Stomach (tissue), 4 donors: ENCODE data around the gene POTEJ.
"Not testable (repeated sequence)": the region's sequence is repeated elsewhere in the genome, so short reads cannot be mapped to it uniquely, and the experiment has no call there.

Experiments
- EP300 ChIP-seq: sonication (generic); formaldehyde crosslinking; IDR thresholded peaks from one replicate; pipeline ENCODE4 v1.6.1; 2017; ENCODE audit warnings: antibody characterized with exemption
- POLR2A ChIP-seq, 4 donors: fragments of 450-650 bp; IDR thresholded peaks; one replicate each; pipeline ENCODE4 v1.6.1; 2016; ENCODE audit warnings: antibody characterized with exemption in 4 of 4, control low read depth in 2 of 4, mild to moderate bottlenecking in 1 of 4, moderate library complexity in 1 of 4
- TF ChIP-seq, protein P1 (sequence below), 7 experiments: fragments of 450-650 bp in 4 of 7; fragments of 200-600 bp in 3 of 7; sonication (generic) in 3 of 7; IDR thresholded peaks; one replicate each; pipeline ENCODE4 v1.5.1; 2016 to 2019; ENCODE audit warnings: antibody characterized with exemption in 7 of 7, control low read depth in 2 of 7, mild to moderate bottlenecking in 1 of 7

DNA sequence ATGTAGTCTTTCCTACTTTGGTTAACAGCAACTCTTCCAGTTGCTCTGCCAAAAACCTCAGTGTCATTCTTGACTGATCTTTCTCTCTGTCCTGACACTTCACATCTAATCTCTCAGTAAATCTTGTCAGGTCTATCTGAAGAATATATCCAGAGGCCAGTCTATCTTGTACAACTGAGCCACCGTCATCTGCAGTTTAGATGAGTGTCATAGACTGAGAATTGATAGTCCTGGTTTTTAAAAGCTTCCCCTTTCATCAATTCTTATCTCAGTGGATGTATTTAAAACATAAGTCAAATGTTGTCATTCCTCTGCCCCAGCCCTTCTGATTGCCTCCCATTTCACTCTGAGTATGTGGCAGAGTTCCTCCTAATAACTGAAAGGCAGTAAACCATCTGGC is 38.0 kb downstream of the POTEJ start:
- not testable (repeated sequence) for TF ChIP-seq POLR2A (IDR thresholded peaks at IDR 0.05); EP300
- TF ChIP-seq, protein P1, sequence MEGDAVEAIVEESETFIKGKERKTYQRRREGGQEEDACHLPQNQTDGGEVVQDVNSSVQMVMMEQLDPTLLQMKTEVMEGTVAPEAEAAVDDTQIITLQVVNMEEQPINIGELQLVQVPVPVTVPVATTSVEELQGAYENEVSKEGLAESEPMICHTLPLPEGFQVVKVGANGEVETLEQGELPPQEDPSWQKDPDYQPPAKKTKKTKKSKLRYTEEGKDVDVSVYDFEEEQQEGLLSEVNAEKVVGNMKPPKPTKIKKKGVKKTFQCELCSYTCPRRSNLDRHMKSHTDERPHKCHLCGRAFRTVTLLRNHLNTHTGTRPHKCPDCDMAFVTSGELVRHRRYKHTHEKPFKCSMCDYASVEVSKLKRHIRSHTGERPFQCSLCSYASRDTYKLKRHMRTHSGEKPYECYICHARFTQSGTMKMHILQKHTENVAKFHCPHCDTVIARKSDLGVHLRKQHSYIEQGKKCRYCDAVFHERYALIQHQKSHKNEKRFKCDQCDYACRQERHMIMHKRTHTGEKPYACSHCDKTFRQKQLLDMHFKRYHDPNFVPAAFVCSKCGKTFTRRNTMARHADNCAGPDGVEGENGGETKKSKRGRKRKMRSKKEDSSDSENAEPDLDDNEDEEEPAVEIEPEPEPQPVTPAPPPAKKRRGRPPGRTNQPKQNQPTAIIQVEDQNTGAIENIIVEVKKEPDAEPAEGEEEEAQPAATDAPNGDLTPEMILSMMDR (IDR thresholded peaks at IDR 0.05) = not testable (repeated sequence)
